ENCODE data around the gene RNASEH2A. TPM values are rescaled to one million over a fixed set of nuclear protein-coding genes. Genes with fewer than 3 reads are reported as not detected.

RNASEH2A gene
- total RNA-seq, 2 experiments from 2014 or later, result 34.9 to 39.3 TPM

- CTCF ChIA-PET, result no interaction called here
- peaks cover 44% of the 10 kb centered on the region for H3K4me1 Mint-ChIP-seq
- POLR2A ChIA-PET, result no interaction called here
- no peak overlapping the region for H3K27ac Mint-ChIP-seq
- H3K36me3 Mint-ChIP-seq (ENCODE audit: low read depth), result no peaks in the 10 kb centered on the region
- H3K4me3 Mint-ChIP-seq, result no peak overlapping the region
- DNase-seq, result peak; percentile 41
- H3K27me3 Mint-ChIP-seq, result no peaks in the 10 kb centered on the region
- no peaks in the 10 kb centered on the region for H3K9me3 Mint-ChIP-seq
Measured at GRCh38 chr19:12784394-12784870, 22.0 kb upstream of the RNASEH2A start.

GRCh38 chr19:12784871-12785430, 21.4 kb upstream of the RNASEH2A start:
- CTCF ChIA-PET, result interaction anchor here (0.8 kb wide), 1 partner anchor 63 kb away, joined by 3 read pairs; no protein-coding TSS in a partner anchor
- peaks cover 39% of the 10 kb centered on the region for H3K4me1 Mint-ChIP-seq
- H3K36me3 Mint-ChIP-seq (ENCODE audit: low read depth), result no peaks in the 10 kb centered on the region
- no peaks in the 10 kb centered on the region for H3K27me3 Mint-ChIP-seq
- H3K27ac Mint-ChIP-seq, result no peak overlapping the region
- POLR2A ChIA-PET, result no interaction called here
- no peaks in the 10 kb centered on the region for H3K9me3 Mint-ChIP-seq
- H3K4me3 Mint-ChIP-seq, result no peak overlapping the region
- peak; percentile 54 for DNase-seq

GRCh38 chr19:12785431-12786031, 20.9 kb upstream of the RNASEH2A start:
- Mint-ChIP-seq H3K9me3 (no peaks in the 10 kb centered on the region), H3K27ac (no peak overlapping the region)
- no peak for DNase-seq

GRCh38 chr19:12786141-12786870, 20.1 kb upstream of the RNASEH2A start:
- H3K4me3 Mint-ChIP-seq, result no peak overlapping the region
- peaks cover 46% of the 10 kb centered on the region for H3K4me1 Mint-ChIP-seq
- no peak overlapping the region for H3K27ac Mint-ChIP-seq
- no peak for DNase-seq
- H3K27me3 Mint-ChIP-seq, result no peaks in the 10 kb centered on the region
- no peaks in the 10 kb centered on the region for H3K9me3 Mint-ChIP-seq
- H3K36me3 Mint-ChIP-seq (ENCODE audit: low read depth), result no peaks in the 10 kb centered on the region
- CTCF ChIA-PET, result interaction anchor here (0.8 to 2.4 kb wide), 4 partner anchors 9 to 62 kb away, joined by 3 to 6 read pairs (median 5); no protein-coding TSS in a partner anchor
- POLR2A ChIA-PET, result no interaction called here

More at GRCh38 chr19:12785431-12786031, 20.9 kb upstream of the RNASEH2A start:
- POLR2A ChIA-PET, result no interaction called here
- CTCF ChIA-PET, result interaction anchor here (0.8 kb wide), 1 partner anchor 62 kb away, joined by 3 read pairs; no protein-coding TSS in a partner anchor
- no peak overlapping the region for H3K4me3 Mint-ChIP-seq
- no peaks in the 10 kb centered on the region for H3K36me3 Mint-ChIP-seq (ENCODE audit: low read depth)
- peaks cover 40% of the 10 kb centered on the region for H3K4me1 Mint-ChIP-seq
- H3K27me3 Mint-ChIP-seq, result no peaks in the 10 kb centered on the region

GRCh38 chr19:12786952-12787351, 19.4 kb upstream of the RNASEH2A start:
- Mint-ChIP-seq H3K4me3 (no peak overlapping the region), H3K27ac (peak overlapping the region; percentile 67), H3K36me3 (ENCODE audit: low read depth) (no peaks in the 10 kb centered on the region), H3K4me1 (peaks cover 40% of the 10 kb centered on the region), H3K27me3 (no peaks in the 10 kb centered on the region), H3K9me3 (no peaks in the 10 kb centered on the region)
- ChIA-PET CTCF (interaction anchor here (0.6 to 2.4 kb wide), 5 partner anchors 9 to 52 kb away, joined by 3 to 6 read pairs (median 4); no protein-coding TSS in a partner anchor), POLR2A (no interaction called here)
- DNase-seq, result no peak

GRCh38 chr19:12787458-12787857, 18.9 kb upstream of the RNASEH2A start:
- Mint-ChIP-seq H3K9me3 (no peaks in the 10 kb centered on the region), H3K27ac (peak overlapping the region; percentile 67), H3K4me3 (no peak overlapping the region), H3K27me3 (no peaks in the 10 kb centered on the region), H3K36me3 (ENCODE audit: low read depth) (peaks cover 2% of the 10 kb centered on the region), H3K4me1 (peaks cover 35% of the 10 kb centered on the region)
- CTCF ChIA-PET, result interaction anchor here (0.6 to 2.6 kb wide), 6 partner anchors 9 to 51 kb away, joined by 3 to 22 read pairs (median 5); no protein-coding TSS in a partner anchor
- no peak for DNase-seq
- POLR2A ChIA-PET, result no interaction called here

GRCh38 chr19:12788042-12788681, 18.2 kb upstream of the RNASEH2A start:
- ChIA-PET CTCF (interaction anchor here (1.2 to 2.6 kb wide), 3 partner anchors 8 to 15 kb away, joined by 3 to 22 read pairs (median 6); no protein-coding TSS in a partner anchor), POLR2A (no interaction called here)
- H3K9me3 Mint-ChIP-seq, result no peaks in the 10 kb centered on the region

GRCh38 chr19:12788682-12789097, 17.7 kb upstream of the RNASEH2A start:
- Mint-ChIP-seq H3K4me1 (peaks cover 29% of the 10 kb centered on the region), H3K27ac (peak overlapping the region; percentile 95), H3K4me3 (peak overlapping the region; percentile 84), H3K9me3 (no peaks in the 10 kb centered on the region), H3K36me3 (ENCODE audit: low read depth) (peaks cover 10% of the 10 kb centered on the region), H3K27me3 (no peaks in the 10 kb centered on the region)
- POLR2A ChIA-PET, result interaction anchor here (0.6 to 1.0 kb wide), 2 partner anchors 11 to 107 kb away, joined by 3 to 7 read pairs; partner anchors contain the start of gene DHPS
- CTCF ChIA-PET, result interaction anchor here (0.8 to 2.6 kb wide), 4 partner anchors 8 to 1820 kb away, joined by 3 to 22 read pairs (median 4); no protein-coding TSS in a partner anchor
- DNase-seq, result no peak

More at GRCh38 chr19:12788042-12788681, 18.2 kb upstream of the RNASEH2A start:
- H3K27ac Mint-ChIP-seq, result peak overlapping the region; percentile 76
- H3K4me1 Mint-ChIP-seq, result peaks cover 34% of the 10 kb centered on the region
- H3K27me3 Mint-ChIP-seq, result no peaks in the 10 kb centered on the region
- peaks cover 7% of the 10 kb centered on the region for H3K36me3 Mint-ChIP-seq (ENCODE audit: low read depth)
- peak overlapping the region; percentile 84 for H3K4me3 Mint-ChIP-seq
- DNase-seq, result no peak

- peaks cover 32% of the 10 kb centered on the region for H3K4me1 Mint-ChIP-seq
- no peaks in the 10 kb centered on the region for H3K27me3 Mint-ChIP-seq
- peak overlapping the region; percentile 93 for H3K4me3 Mint-ChIP-seq
- ChIA-PET CTCF (interaction anchor here (0.8 to 2.6 kb wide), 4 partner anchors 7 to 1821 kb away, joined by 3 to 22 read pairs (median 4); no protein-coding TSS in a partner anchor), POLR2A (interaction anchor here (0.6 to 1.0 kb wide), 2 partner anchors 12 to 107 kb away, joined by 3 to 7 read pairs; partner anchors contain the start of gene DHPS)
- no peaks in the 10 kb centered on the region for H3K9me3 Mint-ChIP-seq
- H3K27ac Mint-ChIP-seq, result peak overlapping the region; percentile 95
- peaks cover 12% of the 10 kb centered on the region for H3K36me3 Mint-ChIP-seq (ENCODE audit: low read depth)
- DNase-seq, result no peak
Measured at GRCh38 chr19:12789098-12789903, 17.1 kb upstream of the RNASEH2A start.

- Mint-ChIP-seq H3K36me3 (ENCODE audit: low read depth) (peaks cover 12% of the 10 kb centered on the region), H3K4me1 (peaks cover 39% of the 10 kb centered on the region), H3K4me3 (peak overlapping the region; percentile 93), H3K9me3 (no peaks in the 10 kb centered on the region), H3K27ac (peak overlapping the region; percentile 94), H3K27me3 (no peaks in the 10 kb centered on the region)
- CTCF ChIA-PET, result interaction anchor here (0.8 to 11.5 kb wide), 4 partner anchors 13 to 1822 kb away, joined by 3 to 211 read pairs (median 35); no protein-coding TSS in a partner anchor
- POLR2A ChIA-PET, result interaction anchor here (1.0 kb wide), 1 partner anchor 12 kb away, joined by 3 read pairs; no protein-coding TSS in a partner anchor
- peak; percentile 94 for DNase-seq
Measured at GRCh38 chr19:12789904-12790619, 16.3 kb upstream of the RNASEH2A start.

All from activated CD4-positive, alpha-beta T cell treated with anti-CD3 and anti-CD28 coated beads, Interleukin-2, amount 10 ng/mL, durations not matched to agents 7 days and 5 days (primary cell).